GM12878 (cell line): ENCODE measurements around the gene FHL3. TPM values are rescaled to one million over a fixed set of nuclear protein-coding genes. Genes with fewer than 3 reads are reported as not detected.

Source experiments
- ATAC-seq: fragments of 200-7000 bp; cut with Tn5 transposase; 3 replicates; pipeline ENCODE4 v1.9.1; 2020; ENCODE audit warnings: mild to moderate bottlenecking, moderate library complexity
- BruUV-seq: library from RNA; stranded (reverse); fragments of 400-500 nt; replicated peaks from 2 replicates; lab custom pipeline; 2021; lab: Mats Ljungman, UMichigan
- CTCF ChIA-PET: fragments of 300-600 bp; sonication (Branson Sonifier 250); formaldehyde crosslinking; extraction: SDS; loops from one replicate; lab custom pipeline; 2021; ENCODE audit warnings: inconsistent platforms; lab: Yijun Ruan, JAX
- POLR2A ChIA-PET: fragments of 350-600 bp; formaldehyde crosslinking; extraction: SDS; loops from one replicate; lab custom pipeline; 2021; ENCODE audit warnings: inconsistent platforms; lab: Charles Lee
- RAD21 ChIA-PET: fragments of 300-600 bp; sonication (Branson Sonifier 250); formaldehyde crosslinking; loops from one replicate; lab custom pipeline; 2023; ENCODE audit warnings: antibody characterized with exemption; ENCODE audit not compliant: unreplicated experiment; lab: Charles Lee
- SMC1A ChIA-PET: fragments of 300-600 bp; sonication (Branson Sonifier 250); formaldehyde crosslinking; loops from one replicate; lab custom pipeline; 2023; ENCODE audit not compliant: unreplicated experiment, uncharacterized antibody; lab: Charles Lee
- DNase-seq: peaks from one replicate; pipeline ENCODE4 v3.0.0-alpha.2; 2011; ENCODE audit warnings: low read depth, low spot score
- FAIRE-seq: peaks from 3 replicates; lab custom pipeline; 2011; peaks lifted over from hg19 to GRCh38; lab: Jason Lieb, UNC
- H2AFZ ChIP-seq: 2 replicates; pipeline ENCODE4 v1.6.0; 2011; ENCODE audit warnings: low read depth, low read length, control low read depth; ENCODE audit not compliant: control insufficient read depth
- H3K27ac ChIP-seq: 2 replicates; pipeline ENCODE4 v1.5.1; 2011; ENCODE audit warnings: control low read depth; ENCODE audit not compliant: control insufficient read depth, insufficient read depth
- H3K27me3 ChIP-seq, 2 experiments: replicated peaks in 1 of 2; 2 replicates each; pipeline versions ENCODE4 v1.6.0 to v1.6.1; 2011; ENCODE audit warnings: low read length in 1 of 2; ENCODE audit not compliant: control insufficient read depth in 2 of 2, insufficient read depth in 2 of 2
- H3K36me3 ChIP-seq, 2 experiments: 2 replicates each; pipeline ENCODE4 v1.5.1; 2011; ENCODE audit warnings: low read length in 1 of 2; ENCODE audit not compliant: control insufficient read depth in 2 of 2, insufficient read depth in 2 of 2
- H3K4me1 ChIP-seq: 2 replicates; pipeline ENCODE4 v1.6.1; 2011; ENCODE audit warnings: mild to moderate bottlenecking, low read length, moderate library complexity, mixed read lengths; ENCODE audit not compliant: control insufficient read depth, insufficient read depth
- H3K4me2 ChIP-seq: 2 replicates; pipeline ENCODE4 v1.6.0; 2011; ENCODE audit warnings: control low read depth; ENCODE audit not compliant: control insufficient read depth, insufficient read depth
- H3K4me3 ChIP-seq: fragments of 200-600 bp; sonication (generic); 2 replicates; pipeline ENCODE4 v1.5.1; 2016
- H3K79me2 ChIP-seq: 2 replicates; pipeline ENCODE4 v1.6.0; 2011; ENCODE audit warnings: low read length; ENCODE audit not compliant: control insufficient read depth, insufficient read depth
- H3K9ac ChIP-seq: 2 replicates; pipeline ENCODE4 v1.8.0; 2011; ENCODE audit warnings: low read length, control low read depth, mixed read lengths; ENCODE audit not compliant: control insufficient read depth, insufficient read depth
- H3K9me3 ChIP-seq: replicated peaks from 3 replicates; pipeline ENCODE4 v1.5.1; 2011; ENCODE audit warnings: mild to moderate bottlenecking, low read length; ENCODE audit not compliant: control insufficient read depth, insufficient read depth
- H4K20me1 ChIP-seq: 2 replicates; pipeline ENCODE4 v1.6.0; 2011; ENCODE audit not compliant: control insufficient read depth, insufficient read depth
- ATF7 ChIP-seq: fragments of 450-650 bp; IDR thresholded peaks from 2 replicates; pipeline ENCODE4 v1.6.1; 2016; ENCODE audit warnings: low read depth, mild to moderate bottlenecking
- CBX5 ChIP-seq: sonication (generic); IDR thresholded peaks from 2 replicates; pipeline ENCODE4 v1.6.1; 2016; ENCODE audit warnings: low read depth, moderate library complexity, mild to moderate bottlenecking, inconsistent platforms
- GATAD2B ChIP-seq: fragments of 450-650 bp; conservative IDR thresholded peaks from 2 replicates; pipeline ENCODE4 v1.6.1; 2017; ENCODE audit warnings: low read depth, mild to moderate bottlenecking, moderate library complexity
- MTA3 ChIP-seq: IDR thresholded peaks from 2 replicates; pipeline ENCODE4 v1.6.1; 2012; ENCODE audit warnings: low read length, inconsistent platforms, borderline replicate concordance
- RAD21 ChIP-seq: IDR thresholded peaks from 2 replicates; pipeline ENCODE4 v1.6.1; 2011; ENCODE audit warnings: mild to moderate bottlenecking, low read depth, low read length, moderate library complexity; ENCODE audit not compliant: insufficient read depth
- RB1 ChIP-seq: fragments of 450-650 bp; formaldehyde crosslinking; IDR thresholded peaks from 2 replicates; pipeline ENCODE4 v1.6.1; 2017; ENCODE audit warnings: mild to moderate bottlenecking, borderline replicate concordance
- RCOR1 ChIP-seq: conservative IDR thresholded peaks from 2 replicates; pipeline ENCODE4 v1.6.1; 2012; ENCODE audit warnings: low read depth, low read length, improper control_type of control experiment
- SMC3 ChIP-seq: IDR thresholded peaks from 2 replicates; pipeline ENCODE4 v1.6.1; 2011; ENCODE audit warnings: low read length, improper control_type of control experiment, borderline replicate concordance
- ZBED1 ChIP-seq: IDR thresholded peaks from 2 replicates; pipeline ENCODE4 v1.6.1; 2016; ENCODE audit warnings: borderline replicate concordance
- whole genome bisulfite sequencing: methylation state at CpG from one replicate; pipeline ENCODE4 v1.1.6; 2016; ENCODE audit warnings: low lambda C conversion rate; ENCODE audit not compliant: insufficient replicate concordance, insufficient coverage; ENCODE audit errors: missing lambda C conversion rate; 5-methylcytosine and 5-hydroxymethylcytosine counted together
- in situ Hi-C: fragments of 300-500 bp; cut with MboI; formaldehyde crosslinking; loops from 9 replicates; pipeline ENCODE4 v1.14.3; 2018; ENCODE audit warnings: mixed read lengths
- intact Hi-C: fragments of 100-400 bp; cut with micrococcal nuclease; formaldehyde crosslinking; loops from one replicate; pipeline ENCODE4 v1.14.2; 2022; ENCODE audit not compliant: unreplicated experiment
- polyA plus RNA-seq, 11 experiments: library from polyadenylated mRNA; depleted of rRNA in 4 of 11; unstranded in 6 of 11; stranded (reverse) in 5 of 11; fragments of >200 nt; fragmentation: Nextera tagmentation in 4 of 11; fragmentation: Illumina TruSeq in 1 of 11; extraction: Ambion mirVana in 4 of 11; extraction: Trizol in 1 of 11; gene quantifications; 1 replicate in 1 of 11; 2 replicates in 10 of 11; pipeline versions ENCODE4 v1.2.1 to v1.2.3, GENCODE V29; 2011 to 2016; ENCODE audit warnings: inconsistent platforms in 2 of 11, missing spikeins in 2 of 11, low read depth in 1 of 11
- total RNA-seq, 4 experiments: library from RNA; depleted of rRNA in 3 of 4; stranded (reverse); fragments of >200 nt in 3 of 4; fragmentation: Illumina TruSeq in 1 of 4; extraction: Trizol in 1 of 4; gene quantifications; 2 replicates each; pipeline versions ENCODE4 v1.2.1 to v1.2.3, GENCODE V29; 2013 to 2021
- TF ChIP-seq, protein P1 (sequence below): IDR thresholded peaks from 2 replicates; pipeline ENCODE4 v1.6.1; 2011; ENCODE audit warnings: low read depth, mild to moderate bottlenecking, low read length, moderate library complexity, borderline replicate concordance; ENCODE audit errors: extremely low read depth
- TF ChIP-seq, protein P2 (sequence below): fragments of 150-350 bp; IDR thresholded peaks from 2 replicates; pipeline ENCODE4 v1.6.1; 2016; ENCODE audit warnings: low read depth, low read length
- TF ChIP-seq, protein P3 (sequence below): IDR thresholded peaks from 2 replicates; pipeline ENCODE4 v1.6.1; 2011; ENCODE audit warnings: borderline replicate concordance, low read depth, mild to moderate bottlenecking, moderate library complexity, mixed read lengths, low read length; ENCODE audit not compliant: insufficient read depth; ENCODE audit errors: extremely low read length
- TF ChIP-seq, protein P4 (sequence below): IDR thresholded peaks from 2 replicates; pipeline ENCODE4 v1.6.1; 2011; ENCODE audit warnings: borderline replicate concordance, low read depth, mild to moderate bottlenecking, moderate library complexity, low read length; ENCODE audit not compliant: insufficient read depth, poor library complexity, severe bottlenecking
- TF ChIP-seq, protein P5 (sequence below): fragments of 450-650 bp; formaldehyde crosslinking; IDR thresholded peaks from 2 replicates; pipeline ENCODE4 v1.4.0; 2022; ENCODE audit warnings: mild to moderate bottlenecking, moderate library complexity

FHL3 gene
- total and polyA plus RNA-seq, 10 of the 15 experiments (the other 5 are each of a cell fraction or from before 2014, with no cell fraction given): 0.26 to 13.9 (median 7.9) TPM

DNA sequence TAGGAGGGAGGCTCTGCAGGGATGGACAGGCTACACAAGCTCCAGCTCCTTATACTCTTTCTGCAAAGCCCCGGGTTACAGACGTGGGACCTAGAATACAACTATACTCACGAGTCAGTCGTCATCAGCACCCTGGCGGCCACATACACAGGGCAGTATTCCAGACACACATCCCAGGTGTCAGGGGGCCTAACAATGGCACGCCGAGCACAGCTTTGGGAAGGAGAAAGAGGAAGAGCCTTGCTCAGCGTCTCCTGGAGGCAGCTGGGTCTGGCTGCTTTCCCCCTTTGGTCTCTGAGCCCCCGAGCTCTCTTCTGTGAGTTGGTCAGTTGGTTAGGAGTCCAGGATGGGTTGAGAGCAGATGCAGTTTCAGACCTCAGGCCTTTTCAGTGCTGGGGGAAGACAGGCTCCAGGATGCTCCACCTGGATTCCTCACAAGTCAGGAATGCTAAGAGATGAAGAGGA lies 45.8 kb upstream of the FHL3 start:
- no peak for ATAC-seq
- no peaks in the 10 kb centered on the region for H3K79me2 ChIP-seq
- RAD21 ChIA-PET: interaction anchor here (0.5 to 5.2 kb wide), 6 partner anchors 11 to 122 kb away, joined by 3 to 61 read pairs (median 27); no protein-coding TSS in a partner anchor
- no peaks in the 10 kb centered on the region for H4K20me1 ChIP-seq
- POLR2A ChIA-PET: interaction anchor here (0.5 to 4.2 kb wide), 4 partner anchors 9 to 785 kb away, joined by 4 to 32 read pairs (median 10); no protein-coding TSS in a partner anchor
- in situ Hi-C loops: no loop called here
- CTCF ChIA-PET: interaction anchor here (0.6 to 4.5 kb wide), 7 partner anchors 10 to 765 kb away, joined by 3 to 92 read pairs (median 6); no protein-coding TSS in a partner anchor
- H3K4me3 ChIP-seq: no peak overlapping the region
- H3K4me1 ChIP-seq: peaks cover 29% of the 10 kb centered on the region
- FAIRE-seq: no peak
- no peak overlapping the region for H3K9ac ChIP-seq
- BruUV-seq: no TSS peak
- no peak for DNase-seq
- H3K36me3 ChIP-seq: no peaks in the 10 kb centered on the region
- SMC1A ChIA-PET: interaction anchor here (0.7 to 23.8 kb wide), 6 partner anchors 9 to 353 kb away, joined by 3 to 316 read pairs (median 6); no protein-coding TSS in a partner anchor
- H3K27ac ChIP-seq: no peak overlapping the region
- H3K4me2 ChIP-seq: no peak overlapping the region
- no peaks in the 10 kb centered on the region; a peak in 2 of 4 replicates for H3K27me3 ChIP-seq
- no peaks in the 10 kb centered on the region for H3K9me3 ChIP-seq
- no peak overlapping the region for H2AFZ ChIP-seq
- intact Hi-C loops: no loop called here
- 57% methylated on average over 9 of the region's 9 CpGs for WGBS
- TF ChIP-seq, protein P1, sequence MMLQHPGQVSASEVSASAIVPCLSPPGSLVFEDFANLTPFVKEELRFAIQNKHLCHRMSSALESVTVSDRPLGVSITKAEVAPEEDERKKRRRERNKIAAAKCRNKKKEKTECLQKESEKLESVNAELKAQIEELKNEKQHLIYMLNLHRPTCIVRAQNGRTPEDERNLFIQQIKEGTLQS: no peak
- TF ChIP-seq ZBED1 (no peak), ATF7 (no peak), GATAD2B (no peak), RB1 (no peak), RAD21 (no peak), CBX5 (no peak), RCOR1 (no peak), SMC3 (no peak), MTA3 (no peak)
- TF ChIP-seq, protein P2, sequence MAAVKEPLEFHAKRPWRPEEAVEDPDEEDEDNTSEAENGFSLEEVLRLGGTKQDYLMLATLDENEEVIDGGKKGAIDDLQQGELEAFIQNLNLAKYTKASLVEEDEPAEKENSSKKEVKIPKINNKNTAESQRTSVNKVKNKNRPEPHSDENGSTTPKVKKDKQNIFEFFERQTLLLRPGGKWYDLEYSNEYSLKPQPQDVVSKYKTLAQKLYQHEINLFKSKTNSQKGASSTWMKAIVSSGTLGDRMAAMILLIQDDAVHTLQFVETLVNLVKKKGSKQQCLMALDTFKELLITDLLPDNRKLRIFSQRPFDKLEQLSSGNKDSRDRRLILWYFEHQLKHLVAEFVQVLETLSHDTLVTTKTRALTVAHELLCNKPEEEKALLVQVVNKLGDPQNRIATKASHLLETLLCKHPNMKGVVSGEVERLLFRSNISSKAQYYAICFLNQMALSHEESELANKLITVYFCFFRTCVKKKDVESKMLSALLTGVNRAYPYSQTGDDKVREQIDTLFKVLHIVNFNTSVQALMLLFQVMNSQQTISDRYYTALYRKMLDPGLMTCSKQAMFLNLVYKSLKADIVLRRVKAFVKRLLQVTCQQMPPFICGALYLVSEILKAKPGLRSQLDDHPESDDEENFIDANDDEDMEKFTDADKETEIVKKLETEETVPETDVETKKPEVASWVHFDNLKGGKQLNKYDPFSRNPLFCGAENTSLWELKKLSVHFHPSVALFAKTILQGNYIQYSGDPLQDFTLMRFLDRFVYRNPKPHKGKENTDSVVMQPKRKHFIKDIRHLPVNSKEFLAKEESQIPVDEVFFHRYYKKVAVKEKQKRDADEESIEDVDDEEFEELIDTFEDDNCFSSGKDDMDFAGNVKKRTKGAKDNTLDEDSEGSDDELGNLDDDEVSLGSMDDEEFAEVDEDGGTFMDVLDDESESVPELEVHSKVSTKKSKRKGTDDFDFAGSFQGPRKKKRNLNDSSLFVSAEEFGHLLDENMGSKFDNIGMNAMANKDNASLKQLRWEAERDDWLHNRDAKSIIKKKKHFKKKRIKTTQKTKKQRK: no peak
- TF ChIP-seq, protein P3, sequence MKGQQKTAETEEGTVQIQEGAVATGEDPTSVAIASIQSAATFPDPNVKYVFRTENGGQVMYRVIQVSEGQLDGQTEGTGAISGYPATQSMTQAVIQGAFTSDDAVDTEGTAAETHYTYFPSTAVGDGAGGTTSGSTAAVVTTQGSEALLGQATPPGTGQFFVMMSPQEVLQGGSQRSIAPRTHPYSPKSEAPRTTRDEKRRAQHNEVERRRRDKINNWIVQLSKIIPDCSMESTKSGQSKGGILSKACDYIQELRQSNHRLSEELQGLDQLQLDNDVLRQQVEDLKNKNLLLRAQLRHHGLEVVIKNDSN: no peak
- TF ChIP-seq, protein P4, sequence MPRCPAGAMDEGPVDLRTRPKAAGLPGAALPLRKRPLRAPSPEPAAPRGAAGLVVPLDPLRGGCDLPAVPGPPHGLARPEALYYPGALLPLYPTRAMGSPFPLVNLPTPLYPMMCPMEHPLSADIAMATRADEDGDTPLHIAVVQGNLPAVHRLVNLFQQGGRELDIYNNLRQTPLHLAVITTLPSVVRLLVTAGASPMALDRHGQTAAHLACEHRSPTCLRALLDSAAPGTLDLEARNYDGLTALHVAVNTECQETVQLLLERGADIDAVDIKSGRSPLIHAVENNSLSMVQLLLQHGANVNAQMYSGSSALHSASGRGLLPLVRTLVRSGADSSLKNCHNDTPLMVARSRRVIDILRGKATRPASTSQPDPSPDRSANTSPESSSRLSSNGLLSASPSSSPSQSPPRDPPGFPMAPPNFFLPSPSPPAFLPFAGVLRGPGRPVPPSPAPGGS: no peak
- TF ChIP-seq, protein P5, sequence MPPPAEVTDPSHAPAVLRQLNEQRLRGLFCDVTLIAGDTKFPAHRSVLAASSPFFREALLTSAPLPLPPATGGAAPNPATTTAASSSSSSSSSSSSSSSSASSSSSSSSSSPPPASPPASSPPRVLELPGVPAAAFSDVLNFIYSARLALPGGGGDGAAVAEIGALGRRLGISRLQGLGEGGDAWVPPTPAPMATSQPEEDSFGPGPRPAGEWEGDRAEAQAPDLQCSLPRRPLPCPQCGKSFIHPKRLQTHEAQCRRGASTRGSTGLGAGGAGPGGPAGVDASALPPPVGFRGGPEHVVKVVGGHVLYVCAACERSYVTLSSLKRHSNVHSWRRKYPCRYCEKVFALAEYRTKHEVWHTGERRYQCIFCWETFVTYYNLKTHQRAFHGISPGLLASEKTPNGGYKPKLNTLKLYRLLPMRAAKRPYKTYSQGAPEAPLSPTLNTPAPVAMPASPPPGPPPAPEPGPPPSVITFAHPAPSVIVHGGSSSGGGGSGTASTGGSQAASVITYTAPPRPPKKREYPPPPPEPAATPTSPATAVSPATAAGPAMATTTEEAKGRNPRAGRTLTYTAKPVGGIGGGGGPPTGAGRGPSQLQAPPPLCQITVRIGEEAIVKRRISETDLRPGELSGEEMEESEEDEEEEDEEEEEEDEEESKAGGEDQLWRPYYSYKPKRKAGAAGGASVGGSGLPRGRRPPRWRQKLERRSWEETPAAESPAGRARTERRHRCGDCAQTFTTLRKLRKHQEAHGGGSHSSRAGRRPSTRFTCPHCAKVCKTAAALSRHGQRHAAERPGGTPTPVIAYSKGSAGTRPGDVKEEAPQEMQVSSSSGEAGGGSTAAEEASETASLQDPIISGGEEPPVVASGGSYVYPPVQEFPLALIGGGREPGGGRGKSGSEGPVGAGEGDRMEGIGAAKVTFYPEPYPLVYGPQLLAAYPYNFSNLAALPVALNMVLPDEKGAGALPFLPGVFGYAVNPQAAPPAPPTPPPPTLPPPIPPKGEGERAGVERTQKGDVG: no peak
